Lower leg skin (tissue), 3 donors: ENCODE measurements around the gene KNOP1.

ENCODE experiments used
- CTCF ChIP-seq, 3 donors: fragments of 450-650 bp; IDR thresholded peaks; one replicate each; pipeline ENCODE4 v1.5.1; 2016; ENCODE audit warnings: antibody characterized with exemption in 3 of 3, mild to moderate bottlenecking in 3 of 3, moderate library complexity in 2 of 3
- POLR2A ChIP-seq, 2 donors: fragments of 450-650 bp; IDR thresholded peaks; one replicate each; pipeline ENCODE4 v1.6.1; 2016 to 2017; ENCODE audit warnings: antibody characterized with exemption in 2 of 2, mild to moderate bottlenecking in 1 of 2, moderate library complexity in 1 of 2

GRCh38 chr16:19755268-19755667 lies 37.2 kb upstream of the KNOP1 start:
- TF ChIP-seq CTCF (IDR thresholded peaks at IDR 0.05) (no peak), POLR2A (IDR thresholded peaks at IDR 0.05) (no peak)
